LHCN-M2 (cell line): ENCODE measurements around the gene CACNG6. TPM values are rescaled to one million over a fixed set of nuclear protein-coding genes. Genes with fewer than 3 reads are reported as not detected.
A peak's percentile ranks its signal among the peaks of the same experiment; 100 is the strongest.

Source experiments
- DNase-seq: peaks from one replicate; pipeline ENCODE4 v3.0.0-alpha.2; 2012; ENCODE audit warnings: low read depth
- total RNA-seq: library from RNA; depleted of rRNA; stranded (reverse); fragments of >200 nt; gene quantifications from 2 replicates; pipeline ENCODE4 v1.2.3, GENCODE V29; 2014

CACNG6 gene
- total RNA-seq, 1 experiment from 2014 or later: 0.17 TPM

GRCh38 chr19:53999694-54000093 is 8.3 kb downstream of the CACNG6 start:
- DNase-seq: no peak

- no peak for DNase-seq
Observed at GRCh38 chr19:54001496-54001895, 10.1 kb downstream of the CACNG6 start.

GRCh38 chr19:54002495-54003315 is 11.3 kb downstream of the CACNG6 start:
- DNase-seq: no peak

GRCh38 chr19:54009440-54009839 is 18.0 kb downstream of the CACNG6 start:
- DNase-seq: no peak

GRCh38 chr19:54010474-54010873 is 19.0 kb downstream of the CACNG6 start:
- DNase-seq: no peak

GRCh38 chr19:54011507-54012211 is 20.2 kb downstream of the CACNG6 start:
- no peak for DNase-seq

- DNase-seq: no peak
Observed at GRCh38 chr19:54013866-54014265, 22.4 kb downstream of the CACNG6 start.

GRCh38 chr19:54014920-54015560 is 23.6 kb downstream of the CACNG6 start:
- no peak for DNase-seq

GRCh38 chr19:54017261-54017660 is 25.8 kb downstream of the CACNG6 start:
- peak; percentile 78 for DNase-seq

GRCh38 chr19:54021363-54021762 is 29.9 kb downstream of the CACNG6 start:
- DNase-seq: no peak

- DNase-seq: no peak
Observed at GRCh38 chr19:54021932-54022331, 30.5 kb downstream of the CACNG6 start.

- DNase-seq: no peak
Observed at GRCh38 chr19:54023191-54023590, 31.8 kb downstream of the CACNG6 start.

GRCh38 chr19:54024660-54025059 is 33.2 kb downstream of the CACNG6 start:
- no peak for DNase-seq

GRCh38 chr19:54026656-54027055 is 35.2 kb downstream of the CACNG6 start:
- no peak for DNase-seq

GRCh38 chr19:54029301-54029700 is 37.9 kb downstream of the CACNG6 start:
- no peak for DNase-seq

- DNase-seq: peak; percentile 72
Observed at GRCh38 chr19:54029930-54030490, 38.6 kb downstream of the CACNG6 start.

- DNase-seq: peak; percentile 38
Observed at GRCh38 chr19:54030895-54031586, 39.6 kb downstream of the CACNG6 start.

GRCh38 chr19:54035215-54036178 is 44.1 kb downstream of the CACNG6 start:
- DNase-seq: peak; percentile 91

- peak; percentile 37 for DNase-seq
Observed at GRCh38 chr19:54036542-54036941, 45.1 kb downstream of the CACNG6 start.

- DNase-seq: no peak
Observed at GRCh38 chr19:54040003-54040402, 48.6 kb downstream of the CACNG6 start.
